GM12878 (cell line): ENCODE results near the gene FUS. TPM values are rescaled to one million over a fixed set of nuclear protein-coding genes. Genes with fewer than 3 reads are reported as not detected.

Experiments used
- BCL11A ChIP-seq: IDR thresholded peaks from 2 replicates; pipeline ENCODE4 v1.6.1; 2011; ENCODE audit warnings: low read depth, low read length
- CBX3 ChIP-seq: fragments of 200-600 bp; sonication (generic); IDR thresholded peaks from 2 replicates; pipeline ENCODE4 v1.6.1; 2016; ENCODE audit warnings: low read depth, borderline replicate concordance
- CBX5 ChIP-seq: sonication (generic); IDR thresholded peaks from 2 replicates; pipeline ENCODE4 v1.6.1; 2016; ENCODE audit warnings: low read depth, moderate library complexity, mild to moderate bottlenecking, inconsistent platforms
- CHD2 ChIP-seq: IDR thresholded peaks from 2 replicates; pipeline ENCODE4 v1.6.1; 2011; ENCODE audit warnings: low read depth, low read length, improper control_type of control experiment, borderline replicate concordance
- NFYB ChIP-seq: IDR thresholded peaks from 2 replicates; pipeline ENCODE4 v1.6.1; 2011; ENCODE audit warnings: low read depth, mild to moderate bottlenecking, low read length, improper control_type of control experiment, moderate library complexity; ENCODE audit not compliant: insufficient read depth
- PAX8 ChIP-seq: fragments of 450-650 bp; IDR thresholded peaks from 2 replicates; pipeline ENCODE4 v1.6.1; 2017; ENCODE audit warnings: mild to moderate bottlenecking, moderate library complexity
- RAD51 ChIP-seq: fragments of 450-650 bp; IDR thresholded peaks from 2 replicates; pipeline ENCODE4 v1.6.1; 2016; ENCODE audit warnings: moderate library complexity, mild to moderate bottlenecking, inconsistent platforms
- RCOR1 ChIP-seq: conservative IDR thresholded peaks from 2 replicates; pipeline ENCODE4 v1.6.1; 2012; ENCODE audit warnings: low read depth, low read length, improper control_type of control experiment
- RELA ChIP-seq: fragments of 450-650 bp; IDR thresholded peaks from 2 replicates; pipeline ENCODE4 v1.8.0; 2014; ENCODE audit warnings: borderline replicate concordance; ENCODE audit not compliant: partially characterized antibody
- RFX5 ChIP-seq: IDR thresholded peaks from 2 replicates; pipeline ENCODE4 v1.6.1; 2011; ENCODE audit warnings: low read depth, low read length, improper control_type of control experiment
- SIN3A ChIP-seq: IDR thresholded peaks from 2 replicates; pipeline ENCODE4 v1.6.1; 2012; ENCODE audit warnings: low read depth, low read length, improper control_type of control experiment
- SRF ChIP-seq, 2 experiments: IDR thresholded peaks; 2 replicates each; pipeline ENCODE4 v1.6.1; 2011; ENCODE audit warnings: low read depth in 2 of 2, low read length in 2 of 2, mild to moderate bottlenecking in 1 of 2, moderate library complexity in 1 of 2
- YY1 ChIP-seq: IDR thresholded peaks from 2 replicates; pipeline ENCODE4 v1.6.1; 2011; ENCODE audit warnings: low read depth, mild to moderate bottlenecking, low read length
- ZBED1 ChIP-seq: IDR thresholded peaks from 2 replicates; pipeline ENCODE4 v1.6.1; 2016; ENCODE audit warnings: borderline replicate concordance
- ZNF274 ChIP-seq: IDR thresholded peaks from one replicate; pipeline ENCODE4 v1.8.0; 2011; ENCODE audit not compliant: insufficient read length, insufficient read depth
- ZZZ3 ChIP-seq: IDR thresholded peaks from 2 replicates; pipeline ENCODE4 v1.6.1; 2011; ENCODE audit warnings: low read depth; ENCODE audit not compliant: control insufficient read depth, insufficient read length
- polyA plus RNA-seq, 11 experiments: library from polyadenylated mRNA; depleted of rRNA in 4 of 11; unstranded in 6 of 11; stranded (reverse) in 5 of 11; fragments of >200 nt; fragmentation: Nextera tagmentation in 4 of 11; fragmentation: Illumina TruSeq in 1 of 11; extraction: Ambion mirVana in 4 of 11; extraction: Trizol in 1 of 11; gene quantifications; 1 replicate in 1 of 11; 2 replicates in 10 of 11; pipeline versions ENCODE4 v1.2.1 to v1.2.3, GENCODE V29; 2011 to 2016; ENCODE audit warnings: inconsistent platforms in 2 of 11, missing spikeins in 2 of 11, low read depth in 1 of 11
- total RNA-seq, 4 experiments: library from RNA; depleted of rRNA in 3 of 4; stranded (reverse); fragments of >200 nt in 3 of 4; fragmentation: Illumina TruSeq in 1 of 4; extraction: Trizol in 1 of 4; gene quantifications; 2 replicates each; pipeline versions ENCODE4 v1.2.1 to v1.2.3, GENCODE V29; 2013 to 2021
- TF ChIP-seq, protein P1 (sequence below): IDR thresholded peaks from 2 replicates; pipeline ENCODE4 v1.6.1; 2011; ENCODE audit warnings: borderline replicate concordance, low read depth, mild to moderate bottlenecking, moderate library complexity, mixed read lengths, low read length; ENCODE audit not compliant: insufficient read depth; ENCODE audit errors: extremely low read length
- TF ChIP-seq, protein P2 (sequence below): fragments of 450-650 bp; IDR thresholded peaks from 2 replicates; pipeline ENCODE4 v1.6.1; 2017; ENCODE audit warnings: mild to moderate bottlenecking, moderate library complexity
- TF ChIP-seq, protein P3 (sequence below): IDR thresholded peaks from 2 replicates; pipeline ENCODE4 v1.6.1; 2012; ENCODE audit warnings: low read depth, low read length, improper control_type of control experiment
- TF ChIP-seq, protein P4 (sequence below): IDR thresholded peaks from 2 replicates; pipeline ENCODE4 v1.6.1; 2011; ENCODE audit warnings: low read depth, mild to moderate bottlenecking, low read length, moderate library complexity, borderline replicate concordance; ENCODE audit errors: extremely low read depth
- TF ChIP-seq, protein P5 (sequence below): fragments of 450-650 bp; IDR thresholded peaks from 2 replicates; pipeline ENCODE4 v1.6.1; 2017; ENCODE audit warnings: mild to moderate bottlenecking, moderate library complexity

Gene FUS
- total and polyA plus RNA-seq, 10 of the 15 experiments (the other 5 are each of a cell fraction or from before 2014, with no cell fraction given) = 46.8 to 521 (median 347) TPM

DNA sequence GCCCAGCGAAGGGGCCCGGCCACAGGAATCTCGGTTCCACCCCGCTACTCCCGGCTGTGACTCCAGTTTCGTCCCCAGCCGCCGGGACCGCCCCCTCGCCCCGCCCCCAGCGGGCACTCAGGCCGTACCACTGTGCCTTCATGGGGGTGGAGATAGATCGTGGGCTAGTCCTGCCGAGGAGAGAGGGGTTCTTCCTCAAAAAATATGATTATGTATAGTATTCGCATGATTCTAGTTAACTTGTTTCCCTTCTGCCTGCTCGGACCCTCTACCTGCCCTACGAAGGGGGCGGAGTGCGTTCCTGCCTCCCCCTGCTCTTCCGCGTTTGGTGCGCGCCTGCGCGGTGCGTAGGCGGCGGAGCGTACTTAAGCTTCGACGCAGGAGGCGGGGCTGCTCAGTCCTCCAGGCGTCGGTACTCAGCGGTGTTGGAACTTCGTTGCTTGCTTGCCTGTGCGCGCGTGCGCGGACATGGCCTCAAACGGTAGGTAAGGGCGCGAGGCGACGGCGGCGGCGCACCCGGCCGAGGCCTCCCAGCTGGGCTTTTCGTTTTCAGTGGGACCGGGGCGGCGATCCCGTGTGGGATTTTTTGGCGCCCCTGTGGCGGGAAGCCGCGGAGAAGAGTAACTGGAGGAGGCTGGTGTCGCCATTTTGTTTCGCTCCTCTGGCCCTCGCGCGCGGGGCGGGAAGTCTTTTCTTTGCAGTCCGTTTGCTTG lies at the start of gene FUS (continued):
- TF ChIP-seq, protein P1, sequence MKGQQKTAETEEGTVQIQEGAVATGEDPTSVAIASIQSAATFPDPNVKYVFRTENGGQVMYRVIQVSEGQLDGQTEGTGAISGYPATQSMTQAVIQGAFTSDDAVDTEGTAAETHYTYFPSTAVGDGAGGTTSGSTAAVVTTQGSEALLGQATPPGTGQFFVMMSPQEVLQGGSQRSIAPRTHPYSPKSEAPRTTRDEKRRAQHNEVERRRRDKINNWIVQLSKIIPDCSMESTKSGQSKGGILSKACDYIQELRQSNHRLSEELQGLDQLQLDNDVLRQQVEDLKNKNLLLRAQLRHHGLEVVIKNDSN = no peak
- TF ChIP-seq CBX3 (no peak), CHD2 (no peak; the same call in 1 of the 2 replicates), RAD51 (no peak), NFYB (no peak), ZZZ3 (no peak), BCL11A (peak; percentile 82), ZNF274 (no peak), CBX5 (peak; percentile 73), ZBED1 (peak; percentile 94), RCOR1 (no peak), SIN3A (peak; percentile 55), SRF (IDR thresholded peaks at IDR 0.05; ENCODE audit: low read depth in 2 of 2, low read length in 2 of 2) (peak in 1 of 2 experiments; percentile 42; a peak in 1 of 4 replicates), RFX5 (no peak), RELA (peak; percentile 93), PAX8 (no peak), YY1 (peak; percentile 95)
- TF ChIP-seq, protein P2, sequence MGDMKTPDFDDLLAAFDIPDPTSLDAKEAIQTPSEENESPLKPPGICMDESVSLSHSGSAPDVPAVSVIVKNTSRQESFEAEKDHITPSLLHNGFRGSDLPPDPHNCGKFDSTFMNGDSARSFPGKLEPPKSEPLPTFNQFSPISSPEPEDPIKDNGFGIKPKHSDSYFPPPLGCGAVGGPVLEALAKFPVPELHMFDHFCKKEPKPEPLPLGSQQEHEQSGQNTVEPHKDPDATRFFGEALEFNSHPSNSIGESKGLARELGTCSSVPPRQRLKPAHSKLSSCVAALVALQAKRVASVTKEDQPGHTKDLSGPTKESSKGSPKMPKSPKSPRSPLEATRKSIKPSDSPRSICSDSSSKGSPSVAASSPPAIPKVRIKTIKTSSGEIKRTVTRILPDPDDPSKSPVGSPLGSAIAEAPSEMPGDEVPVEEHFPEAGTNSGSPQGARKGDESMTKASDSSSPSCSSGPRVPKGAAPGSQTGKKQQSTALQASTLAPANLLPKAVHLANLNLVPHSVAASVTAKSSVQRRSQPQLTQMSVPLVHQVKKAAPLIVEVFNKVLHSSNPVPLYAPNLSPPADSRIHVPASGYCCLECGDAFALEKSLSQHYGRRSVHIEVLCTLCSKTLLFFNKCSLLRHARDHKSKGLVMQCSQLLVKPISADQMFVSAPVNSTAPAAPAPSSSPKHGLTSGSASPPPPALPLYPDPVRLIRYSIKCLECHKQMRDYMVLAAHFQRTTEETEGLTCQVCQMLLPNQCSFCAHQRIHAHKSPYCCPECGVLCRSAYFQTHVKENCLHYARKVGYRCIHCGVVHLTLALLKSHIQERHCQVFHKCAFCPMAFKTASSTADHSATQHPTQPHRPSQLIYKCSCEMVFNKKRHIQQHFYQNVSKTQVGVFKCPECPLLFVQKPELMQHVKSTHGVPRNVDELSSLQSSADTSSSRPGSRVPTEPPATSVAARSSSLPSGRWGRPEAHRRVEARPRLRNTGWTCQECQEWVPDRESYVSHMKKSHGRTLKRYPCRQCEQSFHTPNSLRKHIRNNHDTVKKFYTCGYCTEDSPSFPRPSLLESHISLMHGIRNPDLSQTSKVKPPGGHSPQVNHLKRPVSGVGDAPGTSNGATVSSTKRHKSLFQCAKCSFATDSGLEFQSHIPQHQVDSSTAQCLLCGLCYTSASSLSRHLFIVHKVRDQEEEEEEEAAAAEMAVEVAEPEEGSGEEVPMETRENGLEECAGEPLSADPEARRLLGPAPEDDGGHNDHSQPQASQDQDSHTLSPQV = 0 out of 2 replicates have a peak, but pooled peaks have one; percentile 27
- TF ChIP-seq, protein P3, sequence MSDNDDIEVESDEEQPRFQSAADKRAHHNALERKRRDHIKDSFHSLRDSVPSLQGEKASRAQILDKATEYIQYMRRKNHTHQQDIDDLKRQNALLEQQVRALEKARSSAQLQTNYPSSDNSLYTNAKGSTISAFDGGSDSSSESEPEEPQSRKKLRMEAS = no peak
- TF ChIP-seq, protein P4, sequence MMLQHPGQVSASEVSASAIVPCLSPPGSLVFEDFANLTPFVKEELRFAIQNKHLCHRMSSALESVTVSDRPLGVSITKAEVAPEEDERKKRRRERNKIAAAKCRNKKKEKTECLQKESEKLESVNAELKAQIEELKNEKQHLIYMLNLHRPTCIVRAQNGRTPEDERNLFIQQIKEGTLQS = no peak
- TF ChIP-seq, protein P5, sequence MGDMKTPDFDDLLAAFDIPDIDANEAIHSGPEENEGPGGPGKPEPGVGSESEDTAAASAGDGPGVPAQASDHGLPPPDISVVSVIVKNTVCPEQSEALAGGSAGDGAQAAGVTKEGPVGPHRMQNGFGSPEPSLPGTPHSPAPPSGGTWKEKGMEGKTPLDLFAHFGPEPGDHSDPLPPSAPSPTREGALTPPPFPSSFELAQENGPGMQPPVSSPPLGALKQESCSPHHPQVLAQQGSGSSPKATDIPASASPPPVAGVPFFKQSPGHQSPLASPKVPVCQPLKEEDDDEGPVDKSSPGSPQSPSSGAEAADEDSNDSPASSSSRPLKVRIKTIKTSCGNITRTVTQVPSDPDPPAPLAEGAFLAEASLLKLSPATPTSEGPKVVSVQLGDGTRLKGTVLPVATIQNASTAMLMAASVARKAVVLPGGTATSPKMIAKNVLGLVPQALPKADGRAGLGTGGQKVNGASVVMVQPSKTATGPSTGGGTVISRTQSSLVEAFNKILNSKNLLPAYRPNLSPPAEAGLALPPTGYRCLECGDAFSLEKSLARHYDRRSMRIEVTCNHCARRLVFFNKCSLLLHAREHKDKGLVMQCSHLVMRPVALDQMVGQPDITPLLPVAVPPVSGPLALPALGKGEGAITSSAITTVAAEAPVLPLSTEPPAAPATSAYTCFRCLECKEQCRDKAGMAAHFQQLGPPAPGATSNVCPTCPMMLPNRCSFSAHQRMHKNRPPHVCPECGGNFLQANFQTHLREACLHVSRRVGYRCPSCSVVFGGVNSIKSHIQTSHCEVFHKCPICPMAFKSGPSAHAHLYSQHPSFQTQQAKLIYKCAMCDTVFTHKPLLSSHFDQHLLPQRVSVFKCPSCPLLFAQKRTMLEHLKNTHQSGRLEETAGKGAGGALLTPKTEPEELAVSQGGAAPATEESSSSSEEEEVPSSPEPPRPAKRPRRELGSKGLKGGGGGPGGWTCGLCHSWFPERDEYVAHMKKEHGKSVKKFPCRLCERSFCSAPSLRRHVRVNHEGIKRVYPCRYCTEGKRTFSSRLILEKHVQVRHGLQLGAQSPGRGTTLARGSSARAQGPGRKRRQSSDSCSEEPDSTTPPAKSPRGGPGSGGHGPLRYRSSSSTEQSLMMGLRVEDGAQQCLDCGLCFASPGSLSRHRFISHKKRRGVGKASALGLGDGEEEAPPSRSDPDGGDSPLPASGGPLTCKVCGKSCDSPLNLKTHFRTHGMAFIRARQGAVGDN = peak; percentile 95
